GM21390 (cell line): ENCODE results near the gene VRK3.

Experiments
- ATAC-seq: cut with Tn5 transposase; IDR thresholded peaks from one replicate; pipeline ENCODE4 v1.9.1; 2021; ENCODE audit not compliant: unreplicated experiment

VRK3 gene

GRCh38 chr19:49932731-49933131, 92.4 kb downstream of the VRK3 start:
- ATAC-seq: no peak

GRCh38 chr19:49932041-49932451, 93.1 kb downstream of the VRK3 start:
- ATAC-seq: no peak

GRCh38 chr19:49931293-49932040, 93.7 kb downstream of the VRK3 start:
- ATAC-seq: no peak

GRCh38 chr19:49930483-49931011, 94.6 kb downstream of the VRK3 start:
- no peak for ATAC-seq

GRCh38 chr19:49929611-49930482, 95.3 kb downstream of the VRK3 start:
- ATAC-seq: peak; percentile 64

GRCh38 chr19:49929121-49929610, 96.0 kb downstream of the VRK3 start, which contains the start of the genes ATF5 and NUP62:
Gene ATF5, plus strand, starts transcription at chr19:49929205. Its CDS starts 1,646 bp downstream, at chr19:49930851.
Gene NUP62, minus strand, starts transcription at chr19:49929504. Its CDS starts 19,697 bp downstream, at chr19:49909807.
- peak; percentile 48 for ATAC-seq

- no peak for ATAC-seq
Measured at GRCh38 chr19:49927526-49928264, 97.5 kb downstream of the VRK3 start.

- ATAC-seq: no peak
Measured at GRCh38 chr19:49926515-49926914, 98.7 kb downstream of the VRK3 start.
